Fibroblast of the aortic adventitia (primary cell): ENCODE data around the gene VOPP1. TPM values are rescaled to one million over a fixed set of nuclear protein-coding genes. Genes with fewer than 3 reads are reported as not detected.
"Not testable (repeated sequence)": the region's sequence is repeated elsewhere in the genome, so short reads cannot be mapped to it uniquely, and the experiment has no call there.

Experiments used
- DNase-seq: peaks from one replicate; pipeline ENCODE4 v3.0.0-alpha.2; 2010; ENCODE audit warnings: low read depth
- H3K4me3 ChIP-seq: 2 replicates; pipeline ENCODE4 v1.5.1; 2011; ENCODE audit warnings: low read depth, mild to moderate bottlenecking, control low read depth, low read length, moderate library complexity
- CTCF ChIP-seq: IDR thresholded peaks from 2 replicates; pipeline ENCODE4 v1.5.1; 2011; ENCODE audit warnings: mild to moderate bottlenecking, low read length, control low read depth, inconsistent platforms; ENCODE audit not compliant: insufficient read depth
- total RNA-seq: library from RNA; depleted of rRNA; stranded (reverse); fragments of >200 nt; gene quantifications from 2 replicates; pipeline ENCODE4 v1.2.3, GENCODE V29; 2012; ENCODE audit warnings: low replicate concordance

The VOPP1 gene
- total RNA-seq = 46.1 and 89.4 TPM in 2 replicates

- no peak for TF ChIP-seq CTCF
- DNase-seq = peak; percentile 57
- H3K4me3 ChIP-seq = peak within 1 kb of the TSS; percentile 82
These were observed at the start of gene VOPP1 for GRCh38 chr7:55572378-55573233. TSS of gene VOPP1 (minus strand) at chr7:55572502. CDS start at chr7:55572324, 178 bp downstream.

DNA sequence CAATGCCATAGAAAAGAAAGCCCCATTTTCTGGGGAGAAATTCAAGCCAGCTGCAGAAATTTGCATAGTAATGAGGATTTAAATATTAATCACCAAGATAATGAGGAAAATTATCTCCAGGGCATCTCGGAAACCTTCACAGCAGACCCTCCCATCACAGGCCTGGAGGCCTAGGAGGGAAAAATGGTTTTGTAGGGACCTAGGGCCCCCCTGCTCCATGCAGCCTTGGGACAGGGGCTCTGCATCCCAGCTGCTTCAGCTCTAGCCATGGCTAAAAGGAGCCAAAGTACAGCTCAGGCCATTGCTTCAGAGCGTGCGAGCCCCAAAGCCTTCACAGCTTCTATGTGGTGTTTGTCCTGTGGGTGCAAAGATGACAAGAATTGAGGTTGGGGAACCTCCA is 46.6 kb upstream of the VOPP1 start:
- no peak for DNase-seq
- H3K4me3 ChIP-seq = no peak overlapping the region
- no peak for TF ChIP-seq CTCF

- DNase-seq = not testable (repeated sequence)
These were observed 42.2 kb upstream of the VOPP1 start for GRCh38 chr7:55614365-55615064.

DNA sequence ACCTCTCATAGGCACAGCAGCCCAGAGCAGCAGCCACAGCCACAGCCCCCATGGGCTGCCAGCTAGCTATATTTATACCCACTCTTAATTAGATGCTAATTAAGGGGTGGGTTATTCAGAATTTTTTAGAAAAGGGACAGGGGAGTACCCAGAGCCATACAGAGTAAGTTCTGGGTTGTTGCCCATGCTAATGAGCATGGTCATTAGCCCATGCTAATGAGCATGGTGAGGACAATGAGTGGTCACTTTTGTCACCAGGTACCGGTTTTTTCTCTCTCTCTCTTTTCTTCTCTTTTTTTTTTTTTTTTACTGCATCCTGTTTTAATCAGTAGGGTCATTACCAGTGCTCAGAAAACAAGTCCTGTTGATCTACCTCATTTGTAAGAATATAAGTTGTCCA is 37.4 kb upstream of the VOPP1 start:
- not testable (repeated sequence) for DNase-seq, H3K4me3 ChIP-seq

More at GRCh38 chr7:55614365-55615064, 42.2 kb upstream of the VOPP1 start:
- H3K4me3 ChIP-seq = not testable (repeated sequence)

DNA sequence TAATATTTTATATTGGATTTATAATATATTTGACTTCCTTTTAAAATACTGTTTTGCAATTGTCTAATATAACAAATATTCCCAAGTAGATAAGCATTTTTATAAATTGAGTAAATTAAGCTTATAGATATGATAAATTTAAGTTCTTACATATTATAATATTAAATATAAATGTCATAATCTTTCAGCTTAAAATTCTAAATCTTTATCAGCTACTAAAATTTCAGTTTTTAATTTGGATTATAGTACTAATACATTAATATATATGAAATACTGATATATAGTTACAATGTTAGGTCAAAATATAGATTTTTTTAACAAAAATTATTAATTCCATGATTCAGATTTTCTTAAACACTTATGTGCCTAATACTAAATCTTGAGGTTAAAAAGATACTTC is 33.4 kb upstream of the VOPP1 start:
- DNase-seq, H3K4me3 ChIP-seq: not testable (repeated sequence)

GRCh38 chr7:55597944-55598499 is 25.7 kb upstream of the VOPP1 start:
- not testable (repeated sequence) for H3K4me3 ChIP-seq
- TF ChIP-seq CTCF = peak; percentile 49
- peak; percentile 36 for DNase-seq

- not testable (repeated sequence) for DNase-seq, H3K4me3 ChIP-seq
These were observed 25.0 kb upstream of the VOPP1 start for GRCh38 chr7:55597214-55597739.

GRCh38 chr7:55595511-55595910 is 23.2 kb upstream of the VOPP1 start:
- no peak for DNase-seq
- no peak overlapping the region for H3K4me3 ChIP-seq
- TF ChIP-seq CTCF = no peak
